Activated CD8-positive, alpha-beta memory T cell treated with anti-CD3 and anti-CD28 coated beads for 24 hours (primary cell): ENCODE measurements around the gene PLCL2.
A peak's percentile ranks its signal among the peaks of the same experiment; 100 is the strongest.

Experiments
- DNase-seq: peaks from one replicate; pipeline ENCODE4 v3.0.0-alpha.2; 2020

Gene PLCL2

DNA sequence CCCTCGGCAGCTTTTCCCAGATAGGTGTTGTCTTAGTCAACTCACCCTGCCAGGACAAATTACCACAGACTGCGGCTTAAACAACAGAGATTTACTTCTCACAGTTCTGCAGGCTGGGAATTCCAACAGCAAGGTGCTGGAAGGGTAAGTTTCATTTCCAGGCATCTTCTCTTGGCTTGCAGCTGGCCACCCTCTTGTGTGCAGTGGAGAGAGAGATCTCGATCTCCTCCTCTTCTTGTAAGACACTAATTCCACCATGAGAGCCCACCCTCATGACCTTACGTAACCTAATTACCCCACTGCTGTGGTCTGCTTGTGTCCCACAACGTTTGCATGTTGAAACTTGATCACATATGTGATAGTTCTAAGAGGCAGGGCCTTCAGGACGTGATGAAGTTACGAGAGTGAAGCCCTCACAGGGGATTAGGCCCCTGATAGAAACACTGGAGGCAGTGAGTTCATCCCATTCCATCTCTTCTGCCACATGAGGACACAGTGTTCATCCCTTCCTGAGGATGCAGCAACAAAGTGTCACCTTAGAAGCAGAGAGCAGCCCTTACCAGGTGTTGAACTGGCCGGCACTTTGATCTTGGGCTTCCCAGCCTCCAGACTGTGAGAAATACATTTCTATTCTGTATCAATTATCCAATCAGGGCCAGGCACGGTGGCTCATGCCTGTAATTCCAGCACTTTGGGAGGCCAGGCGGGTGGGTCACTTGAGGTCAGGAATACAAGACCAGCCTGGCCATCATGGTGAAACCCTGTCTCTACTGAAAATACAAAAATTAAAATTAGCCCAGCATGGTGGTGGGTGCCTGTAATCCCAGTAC is 247.7 kb downstream of the PLCL2 start:
- no peak for DNase-seq

DNA sequence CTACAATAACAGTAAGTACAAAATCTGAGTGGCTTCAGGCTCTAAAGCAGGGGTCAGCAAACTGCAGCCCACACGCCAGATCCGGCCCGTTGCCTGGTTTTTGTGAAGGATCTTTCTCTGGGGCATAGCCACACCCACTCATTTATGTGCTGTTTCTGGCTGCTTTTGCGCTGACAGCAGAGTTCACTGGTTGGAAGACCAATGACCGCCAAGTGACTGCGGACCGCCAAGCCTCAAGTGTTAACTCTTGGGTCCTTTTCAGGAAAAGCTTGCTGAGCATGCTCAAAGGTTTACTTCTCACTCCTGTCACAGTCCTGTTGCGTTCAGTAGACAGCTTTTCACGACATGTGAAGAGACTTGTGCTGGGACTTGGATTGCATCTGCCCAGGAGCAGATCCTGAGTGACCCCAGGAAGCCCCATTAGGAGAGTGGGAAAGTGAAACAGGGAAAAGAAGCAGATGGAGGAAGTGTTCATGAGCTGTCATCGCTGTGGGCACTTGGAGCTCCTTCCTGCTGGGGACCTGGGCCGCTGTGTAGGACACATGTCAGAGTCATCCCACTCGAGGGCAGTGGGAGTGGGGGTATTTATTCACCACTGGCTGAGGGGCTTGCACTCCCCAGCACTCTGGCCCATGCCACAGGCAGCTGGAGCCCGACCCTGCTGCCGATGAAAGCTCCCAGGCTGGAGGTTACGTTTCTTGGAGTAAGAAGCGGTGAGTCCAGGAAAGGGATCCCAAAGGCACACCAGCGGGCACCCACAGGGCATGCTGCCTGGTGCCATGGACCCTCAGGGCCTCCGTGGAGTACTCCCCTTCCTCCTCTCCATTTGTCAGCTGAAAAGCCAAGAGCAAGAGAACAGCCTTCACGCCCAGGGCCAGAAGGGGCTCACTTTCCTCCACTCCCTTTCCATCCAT is 249.1 kb downstream of the PLCL2 start:
- DNase-seq: peak; percentile 47

DNA sequence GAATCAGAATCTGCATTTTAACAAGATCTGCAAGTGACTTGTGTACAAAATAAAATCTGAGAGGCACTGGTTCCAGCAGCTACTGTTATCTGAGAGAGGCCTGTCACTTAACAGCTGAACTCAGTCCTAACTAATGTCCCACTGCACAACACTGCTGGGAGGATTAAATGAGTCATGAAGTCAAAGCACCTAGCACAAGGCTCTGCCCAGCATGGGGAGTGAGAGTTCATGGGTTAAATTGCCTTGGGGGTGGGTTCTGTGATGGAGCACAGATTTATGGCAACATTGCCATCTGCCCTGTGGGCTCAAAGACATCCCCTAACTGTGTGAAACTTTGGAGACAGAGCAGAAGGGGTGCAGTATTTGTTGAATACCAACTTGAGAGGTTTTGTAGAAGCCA is 250.9 kb downstream of the PLCL2 start:
- peak; percentile 28 for DNase-seq

DNA sequence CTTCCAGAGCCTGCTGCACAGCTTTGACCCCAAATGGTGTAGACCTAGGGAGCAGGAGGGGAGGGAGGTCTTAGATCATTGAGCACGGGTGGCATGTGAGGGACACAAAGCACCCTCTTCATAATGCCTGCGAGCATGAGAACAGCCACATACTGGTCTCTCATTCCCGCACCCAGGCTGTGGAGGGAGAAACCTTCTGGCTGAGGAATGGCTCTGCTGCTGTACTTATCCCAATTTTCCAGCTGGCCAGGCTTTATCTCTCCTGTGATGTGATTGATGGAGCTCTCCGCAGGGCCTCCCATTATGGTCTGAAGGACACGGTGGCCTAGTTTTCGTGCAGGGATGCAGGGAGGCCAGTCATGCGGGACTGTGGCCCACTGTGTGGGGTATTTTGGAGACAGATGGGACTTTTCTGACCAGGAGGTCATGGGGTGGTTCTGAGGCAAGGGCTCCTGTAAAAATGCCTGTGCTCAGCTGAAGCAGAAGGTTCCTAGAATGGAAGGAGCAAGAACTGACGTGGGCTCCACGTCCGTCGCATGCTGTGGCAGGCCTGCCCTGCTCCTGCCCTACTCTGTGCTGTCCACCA is 251.5 kb downstream of the PLCL2 start:
- DNase-seq: peak; percentile 21

DNA sequence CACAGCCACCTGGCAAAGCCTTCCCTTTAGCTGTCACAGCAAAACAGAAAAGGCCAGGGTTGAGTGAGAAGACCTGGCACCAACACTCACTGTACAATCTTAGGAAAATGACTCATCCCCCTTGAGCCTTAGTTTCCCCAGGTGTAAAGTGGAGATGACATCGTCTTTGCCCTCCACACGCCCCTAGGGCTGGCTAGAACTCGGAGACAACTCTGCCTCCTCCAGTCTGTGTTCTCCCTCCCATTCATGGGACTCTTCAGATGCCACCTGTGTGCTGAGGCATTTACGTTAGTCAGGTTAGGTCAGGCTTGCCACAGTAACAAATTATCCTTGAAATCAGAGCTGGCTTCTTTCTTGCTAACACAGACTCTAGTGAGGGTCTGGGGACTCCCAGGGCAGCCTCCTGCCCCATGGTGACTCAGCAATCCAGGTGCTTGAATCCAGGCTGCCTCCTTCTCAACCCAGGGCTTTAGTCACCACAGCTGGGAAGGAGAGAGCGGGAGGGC is 252.6 kb downstream of the PLCL2 start:
- DNase-seq: no peak

DNA sequence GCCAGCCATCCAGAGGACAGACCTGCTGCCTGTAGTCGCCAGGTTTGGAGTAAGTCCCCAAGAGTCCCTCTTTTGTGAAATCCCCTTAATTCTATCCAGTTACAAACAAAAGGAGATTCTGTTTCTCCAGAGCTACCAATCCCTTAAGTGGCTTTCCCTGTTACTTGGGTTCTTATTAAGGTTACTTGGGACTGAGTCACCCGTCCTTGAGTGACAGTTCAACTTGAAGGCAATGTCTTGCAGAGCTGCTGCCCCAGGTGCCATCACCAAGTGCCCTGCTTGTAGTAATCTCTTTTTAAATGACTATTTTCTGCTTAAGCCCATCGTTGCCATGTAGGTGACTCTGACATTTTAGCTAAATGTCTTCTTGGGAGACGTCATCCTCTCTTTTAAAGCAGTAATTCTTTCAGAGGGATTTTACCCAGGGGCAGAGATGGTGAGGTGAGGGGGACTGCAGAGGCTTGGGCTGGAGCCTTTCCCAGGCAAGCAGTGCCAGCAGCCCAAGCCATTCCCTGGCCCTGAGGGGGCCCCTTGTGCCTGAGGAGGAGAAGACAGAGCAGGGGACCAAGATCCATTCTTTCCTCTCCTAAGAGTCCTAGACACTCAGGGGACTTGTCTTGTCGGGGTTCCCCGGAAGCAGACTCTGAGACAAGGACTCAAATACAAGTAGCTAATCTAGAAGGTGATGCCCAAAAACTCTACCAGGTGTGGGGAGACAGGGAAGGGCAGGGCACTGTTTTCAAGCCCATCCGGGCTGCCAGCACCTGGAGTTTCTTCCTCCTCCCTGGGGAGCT is 253.7 kb downstream of the PLCL2 start:
- no peak for DNase-seq
